ENCODE data around the gene GOLGA8K. TPM values are rescaled to one million over a fixed set of nuclear protein-coding genes. Genes with fewer than 3 reads are reported as not detected.

Gene GOLGA8K
- total RNA-seq: not detected in 2 replicates

GRCh38 chr15:32403192-32403591 lies at the start of gene GOLGA8K:
Gene GOLGA8K (minus strand): TSS chr15:32403292. CDS start chr15:32403194, 98 bp downstream.

Other genes starting within 250 kb of the GOLGA8K start
- gene GOLGA8O, start 52.3 kb upstream of the GOLGA8K start, total RNA-seq: 1.6 TPM in 1 of 2 replicates, not detected in the other
- 3.5 and 3.6 TPM in 2 replicates for gene GOLGA8N, start 190.2 kb upstream of the GOLGA8K start, total RNA-seq
- 2.6 and 4.2 TPM in 2 replicates for gene ARHGAP11A, start 212.2 kb upstream of the GOLGA8K start, total RNA-seq
- 4.4 and 10.9 TPM in 2 replicates for gene SCG5, start 238.4 kb upstream of the GOLGA8K start, total RNA-seq